Left lung (tissue), 10 donors: ENCODE measurements around the gene ZNF211. TPM values are rescaled to one million over a fixed set of nuclear protein-coding genes. Genes with fewer than 3 reads are reported as not detected.

Experiments
- ATAC-seq: fragments of 200-7000 bp; cut with Tn5 transposase; one replicate; pipeline ENCODE4 v1.9.1; 2020; ENCODE audit warnings: moderate library complexity
- DNase-seq, 4 donors: peaks; one replicate each; pipeline ENCODE4 v3.0.0-alpha.2; 2013 to 2020
- H3K27ac ChIP-seq, 2 donors: fragments of 200-600 bp; sonication (generic) in 1 of 2; one replicate each; pipeline versions ENCODE4 v1.5.0 to v1.8.0; 2020 to 2021
- H3K27me3 ChIP-seq, 2 donors: fragments of 200-600 bp; sonication (generic) in 1 of 2; one replicate each; pipeline versions ENCODE4 v1.5.0 to v1.8.0; 2020 to 2021
- H3K36me3 ChIP-seq, 2 donors: fragments of 200-600 bp; sonication (generic) in 1 of 2; one replicate each; pipeline versions ENCODE4 v1.5.0 to v1.8.0; 2020 to 2021
- H3K4me1 ChIP-seq, 2 donors: fragments of 200-600 bp; one replicate each; pipeline ENCODE4 v1.8.0; 2021
- H3K4me3 ChIP-seq, 2 donors: fragments of 200-600 bp; sonication (generic) in 1 of 2; one replicate each; pipeline versions ENCODE4 v1.5.0 to v1.8.0; 2020 to 2021; ENCODE audit warnings: mild to moderate bottlenecking in 1 of 2
- H3K9me3 ChIP-seq, 2 donors: fragments of 200-600 bp; sonication (generic) in 1 of 2; one replicate each; pipeline versions ENCODE4 v1.5.0 to v1.8.0; 2020 to 2021
- intact Hi-C, 2 donors: fragments of 100-400 bp; cut with DNase I; formaldehyde crosslinking; loops; one replicate each; pipeline versions ENCODE4 v1.11.2 to v1.14.2; 2022
- polyA plus RNA-seq, 6 donors: library from polyadenylated mRNA; unstranded; fragments of 120-200 nt; gene quantifications; one replicate each; pipeline ENCODE4 v1.2.1, GENCODE V29; 2013; ENCODE audit not compliant: insufficient read length in 6 of 6
- total RNA-seq, 2 donors: library from RNA; stranded (reverse); fragmentation: NEBNext Ultra II Directional; extraction: Animal tissue kit (Norgen Biotek cat#: 25700); gene quantifications; one replicate each; pipeline ENCODE4 v1.2.1, GENCODE V29; 2021
- TF ChIP-seq, protein P1 (sequence below), 2 donors: fragments of 200-600 bp; sonication (generic) in 1 of 2; IDR thresholded peaks; one replicate each; pipeline versions ENCODE4 v1.5.0 to v1.8.0; 2021; ENCODE audit warnings: antibody characterized with exemption in 2 of 2
- donor health status: DM: no; HTN: yes; CAD: no.
- donor health status: DM: no; HTN: no; CAD: no.

ZNF211 gene
- total and polyA plus RNA-seq, 8 donors, result 12.5 to 49.4 (median 39.2) TPM

GRCh38 chr19:57620673-57621348, 12.2 kb upstream of the ZNF211 start:
- no peak overlapping the region for H3K27ac ChIP-seq
- no peak for ATAC-seq
- DNase-seq, result no peak
- peaks cover 31 to 100% of the 10 kb centered on the region in 2 donors for H3K9me3 ChIP-seq
- H3K4me1 ChIP-seq, result no peaks in the 10 kb centered on the region
- peaks cover 8 to 90% of the 10 kb centered on the region in 2 donors for H3K36me3 ChIP-seq
- no peaks in the 10 kb centered on the region for H3K27me3 ChIP-seq
- intact Hi-C loops, result no loop called here
- H3K4me3 ChIP-seq, result no peak overlapping the region
- TF ChIP-seq, protein P1, sequence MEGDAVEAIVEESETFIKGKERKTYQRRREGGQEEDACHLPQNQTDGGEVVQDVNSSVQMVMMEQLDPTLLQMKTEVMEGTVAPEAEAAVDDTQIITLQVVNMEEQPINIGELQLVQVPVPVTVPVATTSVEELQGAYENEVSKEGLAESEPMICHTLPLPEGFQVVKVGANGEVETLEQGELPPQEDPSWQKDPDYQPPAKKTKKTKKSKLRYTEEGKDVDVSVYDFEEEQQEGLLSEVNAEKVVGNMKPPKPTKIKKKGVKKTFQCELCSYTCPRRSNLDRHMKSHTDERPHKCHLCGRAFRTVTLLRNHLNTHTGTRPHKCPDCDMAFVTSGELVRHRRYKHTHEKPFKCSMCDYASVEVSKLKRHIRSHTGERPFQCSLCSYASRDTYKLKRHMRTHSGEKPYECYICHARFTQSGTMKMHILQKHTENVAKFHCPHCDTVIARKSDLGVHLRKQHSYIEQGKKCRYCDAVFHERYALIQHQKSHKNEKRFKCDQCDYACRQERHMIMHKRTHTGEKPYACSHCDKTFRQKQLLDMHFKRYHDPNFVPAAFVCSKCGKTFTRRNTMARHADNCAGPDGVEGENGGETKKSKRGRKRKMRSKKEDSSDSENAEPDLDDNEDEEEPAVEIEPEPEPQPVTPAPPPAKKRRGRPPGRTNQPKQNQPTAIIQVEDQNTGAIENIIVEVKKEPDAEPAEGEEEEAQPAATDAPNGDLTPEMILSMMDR (IDR thresholded peaks at IDR 0.05), result no peak

GRCh38 chr19:57623091-57623490, 9.9 kb upstream of the ZNF211 start:
- no peak overlapping the region for H3K27ac ChIP-seq
- H3K4me3 ChIP-seq, result no peak overlapping the region
- ATAC-seq (no peak), DNase-seq (no peak)
- TF ChIP-seq, protein P1 (IDR thresholded peaks at IDR 0.05), result no peak
- peaks cover 32 to 100% of the 10 kb centered on the region in 2 donors for H3K9me3 ChIP-seq
- no peaks in the 10 kb centered on the region for H3K27me3 ChIP-seq
- H3K4me1 ChIP-seq, result no peaks in the 10 kb centered on the region
- intact Hi-C loops, result no loop called here
- H3K36me3 ChIP-seq, result peaks cover 8 to 74% of the 10 kb centered on the region in 2 donors

GRCh38 chr19:57633832-57634131, 814 bp downstream of the ZNF211 start:
- TF ChIP-seq, protein P1 (IDR thresholded peaks at IDR 0.05), result no peak
- H3K4me3 ChIP-seq, result peak overlapping the region; percentile 84 to 86
- H3K4me1 ChIP-seq, result peaks cover 0 to 13% of the 10 kb centered on the region in 2 donors
- H3K27ac ChIP-seq, result no peak overlapping the region
- H3K27me3 ChIP-seq, result no peaks in the 10 kb centered on the region
- DNase-seq (no peak), ATAC-seq (peak; percentile 30)
- intact Hi-C loops, result no loop called here
- peaks cover 0 to 50% of the 10 kb centered on the region in 2 donors for H3K36me3 ChIP-seq
- H3K9me3 ChIP-seq, result peaks cover 0 to 46% of the 10 kb centered on the region in 2 donors

DNA sequence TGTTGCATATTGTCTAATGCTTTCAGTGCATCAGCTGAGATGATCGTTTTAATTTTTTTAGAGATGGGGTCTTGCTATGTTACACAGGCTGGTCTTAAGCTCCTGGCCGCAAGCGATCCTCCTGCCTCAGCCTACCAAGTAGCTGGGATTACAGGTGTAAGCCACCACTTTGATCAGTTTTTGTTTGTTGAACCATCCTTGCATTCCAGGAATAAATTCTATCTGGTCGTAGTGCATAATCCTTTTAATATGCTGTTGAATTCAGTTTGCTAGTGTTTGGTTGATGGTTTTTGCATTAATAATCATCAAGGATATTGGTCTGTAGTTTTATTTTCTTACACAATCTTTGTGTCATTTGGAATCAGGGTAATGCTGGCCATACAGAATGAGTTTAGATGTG, 4.4 kb downstream of the ZNF211 start:
- Histone ChIP-seq H3K4me3 (no peak overlapping the region), H3K9me3 (peaks cover 0 to 70% of the 10 kb centered on the region in 2 donors), H3K27ac (no peak overlapping the region), H3K36me3 (peaks cover 8 to 80% of the 10 kb centered on the region in 2 donors), H3K4me1 (peaks cover 0 to 10% of the 10 kb centered on the region in 2 donors), H3K27me3 (no peaks in the 10 kb centered on the region)
- intact Hi-C loops, result no loop called here
- DNase-seq (no peak), ATAC-seq (no peak)
- TF ChIP-seq, protein P1 (IDR thresholded peaks at IDR 0.05), result no peak

DNA sequence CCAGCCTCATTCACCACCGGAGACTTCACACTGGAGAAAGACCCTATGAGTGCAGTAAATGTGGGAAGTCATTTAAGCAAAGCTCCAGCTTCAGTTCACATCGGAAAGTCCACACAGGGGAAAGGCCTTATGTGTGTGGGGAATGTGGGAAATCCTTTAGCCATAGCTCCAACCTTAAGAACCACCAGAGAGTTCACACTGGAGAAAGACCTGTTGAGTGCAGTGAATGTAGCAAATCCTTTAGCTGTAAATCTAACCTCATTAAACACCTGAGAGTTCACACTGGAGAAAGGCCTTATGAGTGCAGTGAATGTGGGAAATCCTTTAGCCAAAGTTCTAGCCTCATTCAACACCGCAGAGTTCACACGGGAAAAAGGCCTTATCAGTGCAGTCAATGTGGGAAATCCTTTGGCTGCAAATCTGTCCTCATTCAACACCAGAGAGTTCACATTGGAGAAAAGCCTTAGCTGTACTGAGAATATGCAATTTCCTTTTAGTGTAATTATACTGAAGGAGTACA, 8.8 kb downstream of the ZNF211 start:
- Histone ChIP-seq H3K27ac (no peak overlapping the region), H3K36me3 (peaks cover 8 to 68% of the 10 kb centered on the region in 2 donors), H3K9me3 (peaks cover 0 to 94% of the 10 kb centered on the region in 2 donors), H3K4me3 (no peak overlapping the region), H3K4me1 (no peaks in the 10 kb centered on the region), H3K27me3 (no peaks in the 10 kb centered on the region)
- intact Hi-C loops, result no loop called here
- TF ChIP-seq, protein P1 (IDR thresholded peaks at IDR 0.05), result no peak
- ATAC-seq (no peak), DNase-seq (no peak)
